Peyer's patch (tissue), 4 donors: Measurements from ENCODE around the gene DEGS2.

Source experiments
- CTCF ChIP-seq, 6 experiments: fragments of 450-650 bp in 4 of 6; fragments of 200-600 bp in 2 of 6; sonication (generic) in 1 of 6; IDR thresholded peaks; one replicate each; pipeline ENCODE4 v1.5.1; 2017 to 2019; ENCODE audit warnings: antibody characterized with exemption in 6 of 6, mild to moderate bottlenecking in 3 of 6, moderate library complexity in 1 of 6
- POLR2A ChIP-seq, 2 donors: fragments of 450-650 bp; IDR thresholded peaks; one replicate each; pipeline ENCODE4 v1.5.1; 2017; ENCODE audit warnings: antibody characterized with exemption in 2 of 2, mild to moderate bottlenecking in 2 of 2, moderate library complexity in 2 of 2

- no peak for TF ChIP-seq CTCF (IDR thresholded peaks at IDR 0.05)
- no peak for TF ChIP-seq POLR2A (IDR thresholded peaks at IDR 0.05)
Observed at GRCh38 chr14:100168506-100168905, 9.1 kb upstream of the DEGS2 start.
